GM03348 (cell line): ENCODE data around the gene BMP5.
"Not testable (repeated sequence)": the region's sequence is repeated elsewhere in the genome, so short reads cannot be mapped to it uniquely, and the experiment has no call there.

Experiments
- DNase-seq: peaks from one replicate; pipeline ENCODE4 v3.0.0; 2012; ENCODE audit warnings: low spot score

BMP5 gene

GRCh38 chr6:55875400-55875799 is at the start of gene BMP5:
Gene BMP5 (minus strand): TSS chr6:55875590. CDS start chr6:55874865, 725 bp downstream.
- DNase-seq: no peak

- no peak for DNase-seq
These were observed 47.0 kb upstream of the BMP5 start for GRCh38 chr6:55922406-55922805.

GRCh38 chr6:55919716-55920308 is 44.4 kb upstream of the BMP5 start:
- DNase-seq: no peak

- peak; percentile 18 for DNase-seq
These were observed 43.2 kb upstream of the BMP5 start for GRCh38 chr6:55918639-55919038.

- no peak for DNase-seq
These were observed 42.5 kb upstream of the BMP5 start for GRCh38 chr6:55917751-55918415.

DNA sequence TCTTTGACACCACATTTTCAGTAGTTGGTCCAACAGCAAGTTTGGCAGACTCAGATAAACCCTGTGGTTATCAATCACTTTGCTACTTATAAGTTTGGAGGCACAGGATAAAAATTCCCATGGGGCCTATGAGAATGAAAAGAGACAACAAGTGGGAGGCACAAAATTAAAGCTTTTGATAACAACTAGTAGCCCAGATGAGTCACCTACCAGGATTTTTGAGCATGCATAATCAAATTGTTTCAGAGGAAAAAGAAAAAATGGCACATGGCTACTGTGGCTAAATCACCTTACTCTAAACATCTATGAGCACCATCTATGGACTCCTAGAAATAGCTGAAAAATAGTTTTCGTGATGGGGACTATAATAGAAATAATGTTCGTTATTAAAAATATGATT is 40.8 kb upstream of the BMP5 start:
- DNase-seq: peak; percentile 4

DNA sequence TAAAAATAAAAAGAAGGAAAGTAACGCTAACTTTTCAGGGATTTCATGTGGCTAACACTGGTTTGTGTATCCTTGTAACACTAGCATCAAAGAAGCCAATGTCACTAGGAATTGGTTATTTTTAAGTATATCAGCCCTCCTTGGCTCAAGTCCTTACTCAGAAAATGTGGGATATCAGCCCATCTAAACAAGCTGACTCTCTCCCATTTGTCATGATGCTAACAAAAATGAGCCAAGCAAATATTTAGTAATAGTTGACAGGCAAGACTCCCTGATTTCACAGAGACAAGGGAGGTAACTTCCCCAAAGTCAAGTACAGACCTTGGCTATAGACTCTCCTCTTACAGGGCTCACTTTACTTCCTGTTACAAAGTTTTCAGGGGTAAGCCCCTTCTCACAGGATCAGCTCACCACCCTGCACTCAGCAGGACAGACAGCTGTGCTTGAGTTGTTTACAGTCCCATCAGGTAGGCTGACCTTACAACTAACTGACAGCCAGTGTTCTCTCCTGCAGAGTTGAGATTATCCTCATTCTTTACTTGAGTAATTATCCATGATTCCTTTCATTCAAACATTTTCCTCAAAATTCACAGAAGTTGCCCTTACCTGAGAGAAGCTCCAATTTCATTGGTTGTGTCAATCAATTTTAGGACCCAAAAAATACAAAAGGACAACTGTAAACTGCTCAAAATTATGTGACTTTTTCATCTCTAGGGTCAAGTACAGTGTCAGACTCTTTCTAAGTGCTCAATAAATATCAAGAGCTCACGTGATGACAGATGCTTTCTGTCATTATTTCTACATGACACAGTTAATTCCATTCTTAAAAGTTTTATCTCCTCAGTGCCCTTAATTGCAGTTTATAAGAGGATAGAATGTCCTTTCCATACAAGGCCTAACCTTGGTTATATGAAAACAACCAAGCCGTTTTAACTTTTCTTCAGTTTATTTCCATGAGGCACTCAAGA is 38.1 kb upstream of the BMP5 start:
- no peak for DNase-seq

- DNase-seq: not testable (repeated sequence)
These were observed 35.1 kb upstream of the BMP5 start for GRCh38 chr6:55910466-55910865.

- not testable (repeated sequence) for DNase-seq
These were observed 34.5 kb upstream of the BMP5 start for GRCh38 chr6:55909911-55910310.

DNA sequence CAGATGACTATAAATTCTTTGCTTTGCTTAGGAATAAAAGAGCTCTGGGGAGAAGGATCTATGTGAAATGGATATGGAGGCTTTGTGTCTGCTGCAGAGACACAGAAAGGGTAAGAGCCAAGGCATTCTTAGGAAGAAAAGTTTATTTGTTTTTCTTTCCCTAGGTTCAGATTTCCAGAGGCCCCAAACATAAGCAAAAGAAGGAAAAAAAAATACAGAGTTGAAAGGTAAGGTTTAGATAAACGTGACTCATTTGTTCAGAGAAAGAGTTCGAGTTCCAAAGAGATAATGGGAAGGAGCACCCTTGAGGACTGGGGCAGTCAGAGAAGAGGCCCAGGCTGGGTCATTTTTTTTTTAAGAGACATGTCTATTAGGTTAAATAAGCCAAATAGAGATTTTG is 27.4 kb upstream of the BMP5 start:
- no peak for DNase-seq

DNA sequence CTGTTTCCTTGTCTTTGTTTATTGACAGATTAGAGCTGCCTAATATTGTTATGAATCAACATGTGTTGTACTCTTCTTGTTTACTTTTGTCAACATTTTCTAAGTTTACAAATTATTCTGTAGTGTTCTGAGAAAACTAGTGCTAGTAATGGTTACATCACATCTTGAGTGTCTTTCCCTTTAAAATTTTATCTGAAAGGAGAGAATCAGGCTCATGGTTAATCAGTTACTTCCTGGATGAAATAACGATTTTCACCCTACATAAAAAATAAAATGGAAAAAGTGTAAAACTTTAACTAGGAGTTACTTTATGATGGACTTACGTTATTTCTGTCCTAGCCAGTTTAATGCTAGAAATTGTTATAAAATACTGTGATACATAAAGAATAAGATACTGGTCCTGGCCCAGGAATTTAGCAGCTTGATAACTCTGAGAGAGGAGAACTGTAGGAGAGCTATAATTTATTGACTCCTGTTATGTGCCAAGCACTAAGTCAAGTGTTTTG is 26.4 kb upstream of the BMP5 start:
- no peak for DNase-seq

- no peak for DNase-seq
These were observed 23.0 kb upstream of the BMP5 start for GRCh38 chr6:55898342-55898741.

GRCh38 chr6:55897346-55897745 is 22.0 kb upstream of the BMP5 start:
- DNase-seq: no peak

DNA sequence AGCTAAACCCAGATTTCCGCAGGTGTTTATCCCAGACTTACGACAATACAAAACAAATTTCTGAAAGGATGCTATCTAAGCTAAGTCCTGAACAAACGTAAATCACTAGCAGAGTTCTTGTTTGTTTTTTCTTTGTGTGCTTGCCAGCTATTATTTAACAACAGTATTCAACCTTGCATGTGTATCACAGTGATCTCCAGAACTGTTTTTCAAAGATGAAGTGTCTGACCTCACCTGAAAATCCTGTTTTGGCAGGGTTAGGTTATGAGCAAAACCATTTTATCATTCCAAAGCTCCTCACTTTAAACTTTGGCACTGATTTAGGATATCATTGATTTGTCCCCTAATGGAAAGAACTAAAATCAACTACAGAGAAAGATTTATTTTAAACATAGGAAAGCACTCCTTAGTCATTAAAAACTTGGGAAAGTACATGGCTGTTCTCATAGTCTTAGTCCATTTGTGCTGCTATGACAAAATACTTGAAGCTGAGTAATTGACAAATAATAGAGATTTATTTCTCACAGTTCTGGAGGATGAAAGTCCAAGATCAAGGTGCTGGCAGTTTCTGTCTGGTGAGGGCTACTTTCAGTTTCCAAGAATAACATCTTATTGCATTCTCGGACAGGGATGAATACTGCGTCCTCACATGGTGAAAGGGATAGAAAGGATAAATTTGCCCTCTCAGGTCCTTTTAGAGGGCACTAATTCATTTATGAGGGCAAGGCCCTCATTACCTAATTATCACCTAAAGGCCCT is 20.8 kb upstream of the BMP5 start:
- no peak for DNase-seq

- no peak for DNase-seq
These were observed 17.5 kb upstream of the BMP5 start for GRCh38 chr6:55892749-55893357.

- DNase-seq: no peak
These were observed 13.5 kb upstream of the BMP5 start for GRCh38 chr6:55888917-55889316.

GRCh38 chr6:55886185-55886836 is 10.9 kb upstream of the BMP5 start:
- DNase-seq: peak; percentile 5

GRCh38 chr6:55882718-55883569 is 7.6 kb upstream of the BMP5 start:
- DNase-seq: peak; percentile 2

GRCh38 chr6:55877283-55877682 is 1.9 kb upstream of the BMP5 start:
- no peak for DNase-seq

DNA sequence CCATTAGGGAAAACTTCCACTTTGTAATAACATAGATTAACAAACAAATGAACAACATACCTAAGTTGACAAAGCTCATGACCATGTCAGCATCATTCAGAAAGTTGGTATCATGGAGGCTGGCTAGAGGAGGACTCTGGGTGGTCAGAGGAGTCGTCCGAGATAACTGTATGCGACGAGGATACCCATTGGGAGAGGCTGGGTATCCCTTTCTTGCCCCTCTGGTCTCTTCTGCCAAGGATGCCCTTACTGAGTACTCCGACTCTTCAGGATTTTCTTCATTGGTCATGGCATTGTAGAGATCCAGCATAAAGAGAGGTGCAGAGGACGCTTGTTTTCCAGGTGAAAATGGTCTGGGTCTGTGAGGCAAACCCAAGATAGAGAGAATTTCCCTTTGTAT is 1.1 kb downstream of the BMP5 start:
- DNase-seq: no peak
